ENCODE results near the gene PSENEN.

The PSENEN gene

DNA sequence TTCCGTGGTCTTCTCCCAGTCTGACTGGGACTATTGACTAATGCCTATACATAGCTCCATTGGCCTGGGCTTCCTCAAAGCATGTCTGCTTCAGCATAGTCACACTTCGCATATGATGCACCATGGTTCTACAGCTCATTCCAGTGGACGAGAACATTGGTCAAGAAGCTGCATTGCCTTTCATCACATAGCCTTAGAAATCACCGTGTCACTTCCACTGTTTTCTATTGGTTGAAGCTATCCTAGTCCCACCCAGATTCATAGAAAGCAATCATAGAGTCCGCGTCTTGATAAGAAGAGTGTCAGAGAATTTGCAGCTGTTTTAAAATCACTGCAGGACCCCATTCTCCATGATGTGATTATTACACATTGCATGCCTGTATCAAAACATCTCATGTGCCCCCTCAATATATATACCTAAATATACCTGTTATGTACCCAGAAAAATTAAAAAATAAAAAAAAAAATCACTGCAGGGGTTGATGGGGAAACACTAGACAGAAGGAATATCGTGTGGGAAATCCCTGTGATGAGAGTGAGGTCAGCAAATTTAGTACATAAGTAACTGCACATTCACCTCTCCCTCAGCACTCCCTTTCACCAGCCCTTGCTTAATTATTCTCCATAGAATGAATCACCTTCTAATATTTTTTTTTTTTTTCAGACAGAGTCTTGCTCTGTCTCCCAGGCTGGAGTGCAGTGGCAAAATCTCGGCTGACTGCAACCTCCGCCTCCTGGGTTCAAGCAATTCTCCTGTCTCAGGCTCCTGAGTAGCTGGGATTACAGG is 27.8 kb downstream of the PSENEN start:
- DNase-seq (ENCODE audit: low read depth in 2 of 2), result no peak

DNA sequence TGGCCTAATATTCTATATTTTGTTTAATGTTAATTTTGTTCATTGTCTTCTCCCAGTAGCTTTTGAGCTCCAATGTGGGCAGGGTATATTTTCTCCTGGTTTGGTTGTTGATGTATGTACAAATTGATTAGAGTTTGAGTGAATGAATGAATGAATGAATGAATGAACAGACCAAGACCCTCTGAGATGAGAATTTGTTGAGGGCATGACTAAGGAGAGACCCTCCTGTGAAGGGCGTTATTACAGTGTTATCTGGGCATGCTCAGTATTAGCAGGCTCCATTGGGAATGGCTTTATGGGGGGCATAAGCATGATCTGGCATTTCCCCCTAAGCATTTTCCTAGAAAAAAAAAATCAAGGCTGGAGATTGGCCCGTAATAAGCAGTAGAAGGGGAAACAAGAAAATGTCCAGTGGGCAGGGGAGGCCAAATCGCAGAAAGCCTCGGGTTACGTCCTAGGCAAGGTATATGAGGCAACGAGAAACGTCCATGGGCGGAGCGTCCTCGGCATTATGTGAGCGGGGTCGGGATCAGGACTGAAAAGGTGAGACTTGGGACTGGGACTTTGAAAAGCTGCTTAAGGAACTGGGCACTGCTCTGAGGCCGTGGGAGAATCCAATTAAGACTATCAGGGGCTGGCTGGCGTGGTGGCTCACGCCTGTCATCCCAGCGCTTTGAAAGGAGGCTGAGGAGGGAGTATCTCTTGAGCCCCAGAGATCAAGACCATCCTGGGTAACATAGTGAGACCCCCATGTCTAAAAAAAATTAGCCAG is 29.0 kb downstream of the PSENEN start:
- no peak for DNase-seq (ENCODE audit: low read depth in 2 of 2)

DNA sequence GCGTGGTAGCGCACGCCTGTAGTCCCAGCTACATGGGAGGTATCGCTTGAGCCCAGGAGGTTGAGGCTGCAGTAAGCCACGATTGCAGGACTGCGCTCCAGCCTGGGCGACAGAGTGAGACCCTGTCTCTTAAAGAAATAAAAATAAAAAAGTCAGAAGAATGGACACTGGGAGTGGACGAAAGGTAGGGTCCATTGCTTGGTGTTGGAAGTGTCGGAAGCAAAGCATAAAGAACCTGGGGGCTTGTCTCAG is 29.5 kb downstream of the PSENEN start:
- no peak for DNase-seq (ENCODE audit: low read depth in 2 of 2)

DNA sequence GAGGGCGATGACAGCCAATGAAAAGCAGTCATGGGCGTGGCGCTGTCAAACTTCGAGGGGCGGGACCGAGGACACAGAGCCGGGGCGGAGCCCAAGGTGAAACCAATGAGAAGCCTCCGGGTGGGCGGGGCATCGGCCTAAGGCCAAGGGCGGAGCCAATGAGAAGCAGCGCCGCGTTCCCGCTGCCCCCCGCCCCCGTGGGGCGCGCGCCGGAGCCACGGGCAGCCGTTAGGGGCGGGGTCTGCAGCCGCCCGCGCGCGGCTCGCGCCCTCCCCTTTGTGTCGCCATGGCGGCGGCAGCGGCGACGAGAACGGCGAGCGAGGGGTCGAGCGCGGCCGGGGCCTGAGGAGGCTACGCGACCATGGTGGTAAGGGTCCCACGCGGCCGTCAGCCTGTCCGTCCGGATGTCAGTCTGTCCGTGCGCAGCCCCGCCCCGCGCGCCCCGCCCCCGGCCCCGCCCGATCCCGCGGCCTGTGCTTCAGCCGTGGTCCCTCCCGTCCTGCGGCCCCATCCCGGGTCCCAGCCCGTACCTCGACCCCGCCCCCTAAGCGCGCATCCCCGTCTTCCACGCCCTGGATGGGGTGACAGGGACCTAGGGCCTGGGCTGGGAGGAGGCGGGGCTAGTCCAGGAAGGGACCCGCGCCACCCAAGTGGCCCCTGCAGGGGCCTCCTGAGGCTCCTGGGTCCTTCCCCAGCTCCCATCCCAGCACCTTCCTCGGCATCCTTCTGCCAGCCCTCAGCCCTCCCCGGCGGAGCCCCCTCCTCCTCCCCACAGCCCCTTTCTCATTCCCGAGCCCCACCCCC is 30.0 kb downstream of the PSENEN start, which contains the start of gene ARHGAP33:
TSS of gene ARHGAP33 (plus strand) at position 267 of the 804 bp plus-strand sequence. CDS start at position 362, 95 bp downstream.
- DNase-seq (ENCODE audit: low read depth in 2 of 2), result peak; percentile 93 to 97

DNA sequence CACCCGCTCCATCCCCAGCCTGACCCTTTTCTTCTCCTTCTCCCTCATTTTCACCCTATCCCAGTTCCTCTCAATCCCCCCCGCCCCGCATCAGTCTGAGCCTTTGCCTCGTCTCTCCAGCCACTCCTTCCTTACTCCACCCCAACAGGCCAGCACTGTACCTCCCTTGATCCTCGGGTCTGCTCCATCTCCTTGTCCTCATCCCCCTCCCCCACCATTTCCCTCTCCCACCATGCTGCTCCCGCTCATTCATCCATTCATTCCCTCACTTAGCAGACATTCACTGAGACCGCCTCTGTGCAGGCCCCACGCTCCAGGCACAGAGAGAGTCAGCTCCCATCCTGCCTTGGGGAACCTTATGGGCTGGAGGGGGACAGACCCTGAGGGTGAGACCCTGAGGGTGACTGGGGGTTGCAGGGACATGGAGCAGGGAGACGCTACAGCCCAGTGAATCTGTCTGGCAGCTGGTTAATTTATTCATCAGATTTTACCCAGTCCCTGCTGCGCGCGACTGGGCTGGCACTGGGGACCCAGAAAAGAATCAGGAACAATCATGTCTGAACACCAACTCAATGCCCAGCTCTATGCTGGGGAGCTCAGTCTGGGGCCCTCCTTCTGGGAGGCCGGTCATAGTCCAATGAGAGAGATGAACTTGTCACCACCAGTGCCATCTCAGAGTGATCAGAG is 30.8 kb downstream of the PSENEN start:
- no peak for DNase-seq (ENCODE audit: low read depth in 2 of 2)

DNA sequence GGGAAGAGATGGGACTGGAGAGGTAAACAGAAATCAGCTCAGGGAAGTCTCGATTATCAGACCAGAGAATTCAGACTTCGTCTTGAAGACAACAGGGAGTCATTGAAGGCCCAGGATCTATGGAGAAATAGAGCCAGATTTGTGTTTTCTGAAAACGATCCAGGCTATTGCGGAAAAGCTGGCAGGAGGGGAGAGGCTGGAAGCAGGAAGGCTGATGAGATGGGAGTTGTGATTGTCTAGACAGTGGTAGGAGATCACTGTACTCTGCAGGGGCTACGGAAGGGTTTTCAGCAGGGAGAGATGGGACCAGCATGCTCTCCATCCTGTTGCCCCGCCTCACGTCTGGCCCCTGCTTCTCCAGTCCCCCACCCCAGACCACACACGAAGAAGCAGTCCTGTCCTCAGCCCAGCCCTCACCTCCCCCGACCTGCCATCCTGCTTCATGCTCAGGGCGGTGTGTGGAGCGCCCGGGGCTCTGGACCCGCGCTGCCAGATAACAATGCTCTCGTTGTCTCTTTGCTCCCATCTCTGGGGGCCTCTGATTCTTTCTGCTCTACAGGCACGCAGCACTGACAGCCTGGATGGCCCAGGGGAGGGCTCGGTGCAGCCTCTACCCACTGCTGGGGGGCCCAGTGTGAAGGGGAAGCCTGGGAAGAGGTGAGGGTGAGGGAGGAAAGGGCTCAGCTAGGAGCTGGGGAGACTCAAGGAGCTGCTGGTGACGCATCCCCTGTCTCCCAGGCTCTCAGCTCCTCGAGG is 31.8 kb downstream of the PSENEN start:
- no peak for DNase-seq (ENCODE audit: low read depth in 2 of 2)

DNA sequence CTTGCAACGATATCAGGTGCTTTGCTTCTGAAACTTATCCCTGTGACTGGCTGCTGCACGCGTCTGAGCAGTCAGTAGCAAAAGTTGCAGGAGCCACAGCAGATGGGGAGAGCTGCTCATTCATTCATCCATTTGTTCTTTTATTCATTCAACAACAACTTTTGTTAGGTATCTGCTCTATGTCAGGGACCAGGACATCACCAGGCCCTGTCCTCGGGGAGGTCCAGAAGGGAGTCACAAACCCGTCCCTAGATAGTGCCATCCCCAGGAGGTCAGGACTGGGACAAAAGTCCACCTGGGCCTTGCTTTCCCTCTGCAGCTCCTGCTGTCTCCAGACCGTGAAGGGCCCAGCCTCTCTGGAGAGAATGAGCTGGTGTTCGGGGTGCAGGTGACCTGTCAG is 32.5 kb downstream of the PSENEN start:
- no peak for DNase-seq (ENCODE audit: low read depth in 2 of 2)

DNA sequence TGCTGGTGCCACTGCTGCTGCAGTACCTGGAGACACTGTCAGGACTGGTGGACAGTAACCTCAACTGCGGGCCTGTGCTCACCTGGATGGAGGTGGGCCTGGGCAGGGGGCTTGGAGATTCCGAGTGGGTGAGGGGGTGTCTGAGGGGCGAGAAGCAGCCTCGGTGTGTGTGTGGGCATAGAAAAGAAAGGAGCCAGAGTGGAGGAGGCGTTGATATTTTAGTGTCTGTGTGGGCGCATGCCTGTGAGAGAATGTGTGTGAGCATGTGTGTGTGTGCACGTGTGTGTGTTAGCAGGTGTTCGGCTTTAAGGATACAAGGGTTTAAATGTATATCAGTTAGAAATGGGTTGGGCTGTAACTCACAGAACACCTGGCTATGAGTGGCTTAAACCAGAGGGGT is 33.6 kb downstream of the PSENEN start:
- DNase-seq (ENCODE audit: low read depth in 2 of 2), result no peak

DNA sequence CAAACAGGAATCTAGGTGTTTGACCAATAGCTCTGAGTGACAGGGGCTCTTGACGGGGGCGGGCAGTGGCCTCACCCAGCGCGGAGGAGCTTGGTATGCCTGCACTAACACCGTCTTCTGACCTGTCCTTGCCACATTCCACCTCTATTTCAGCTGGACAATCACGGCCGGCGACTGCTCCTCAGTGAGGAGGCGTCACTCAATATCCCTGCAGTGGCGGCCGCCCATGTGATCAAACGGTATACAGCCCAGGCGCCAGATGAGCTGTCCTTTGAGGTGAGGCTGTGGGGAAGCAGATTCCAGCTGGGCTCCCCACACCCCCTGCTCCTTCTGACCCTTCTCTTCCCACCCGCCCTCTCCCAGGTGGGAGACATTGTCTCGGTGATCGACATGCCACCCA is 34.6 kb downstream of the PSENEN start:
- DNase-seq (ENCODE audit: low read depth in 2 of 2), result no peak

DNA sequence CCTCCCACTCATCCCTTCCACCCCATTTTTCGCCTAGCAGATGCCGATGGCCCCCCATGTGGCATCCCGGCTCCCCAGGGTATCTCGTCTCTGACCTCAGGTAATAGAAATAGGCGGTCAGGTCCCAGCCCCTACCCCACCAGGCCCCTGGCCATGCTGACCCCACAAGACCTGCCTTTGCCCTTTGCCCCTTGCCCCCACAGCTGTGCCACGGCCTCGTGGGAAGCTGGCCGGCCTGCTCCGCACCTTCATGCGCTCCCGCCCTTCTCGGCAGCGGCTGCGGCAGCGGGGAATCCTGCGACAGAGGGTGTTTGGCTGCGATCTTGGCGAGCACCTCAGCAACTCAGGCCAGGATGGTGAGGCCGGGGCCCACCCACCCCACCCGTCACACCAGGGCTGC is 35.3 kb downstream of the PSENEN start:
- DNase-seq (ENCODE audit: low read depth in 2 of 2), result no peak

DNA sequence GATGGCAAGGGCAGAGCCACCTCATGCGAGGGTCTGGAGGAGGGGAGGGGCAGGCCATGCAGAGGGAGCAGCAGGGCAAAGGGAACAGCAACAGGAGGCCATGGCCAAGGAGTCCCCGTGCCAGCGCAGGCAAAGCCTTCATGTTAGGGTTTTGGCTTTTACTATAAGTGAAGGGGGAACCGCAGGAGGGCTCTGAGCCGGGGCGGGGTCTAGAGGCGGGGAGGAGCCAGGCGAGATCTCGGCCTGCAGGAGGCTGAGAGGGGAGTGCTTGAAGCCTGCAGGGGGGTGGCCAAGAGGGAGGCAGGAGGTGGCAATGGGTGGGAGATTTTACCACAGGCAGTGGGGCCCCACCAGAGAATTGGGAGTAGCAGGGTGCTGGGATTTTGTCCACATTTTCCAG is 36.2 kb downstream of the PSENEN start:
- DNase-seq (ENCODE audit: low read depth in 2 of 2), result no peak

DNA sequence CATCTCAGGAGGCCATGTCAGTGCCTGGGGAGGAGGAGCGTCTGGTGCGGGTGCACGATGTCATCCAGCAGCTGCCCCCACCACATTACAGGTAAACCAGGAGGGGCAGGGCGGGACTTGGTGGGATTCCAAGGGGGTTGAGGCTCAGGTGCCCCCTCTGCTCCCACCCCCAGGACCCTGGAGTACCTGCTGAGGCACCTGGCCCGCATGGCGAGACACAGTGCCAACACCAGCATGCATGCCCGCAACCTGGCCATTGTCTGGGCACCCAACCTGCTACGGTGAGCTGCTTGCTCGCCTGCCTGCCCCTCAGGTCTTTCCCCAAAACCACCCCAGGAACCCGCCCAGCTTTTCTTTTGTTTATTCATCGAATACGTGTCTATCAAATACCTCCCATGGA is 37.1 kb downstream of the PSENEN start:
- DNase-seq (ENCODE audit: low read depth in 2 of 2), result no peak

DNA sequence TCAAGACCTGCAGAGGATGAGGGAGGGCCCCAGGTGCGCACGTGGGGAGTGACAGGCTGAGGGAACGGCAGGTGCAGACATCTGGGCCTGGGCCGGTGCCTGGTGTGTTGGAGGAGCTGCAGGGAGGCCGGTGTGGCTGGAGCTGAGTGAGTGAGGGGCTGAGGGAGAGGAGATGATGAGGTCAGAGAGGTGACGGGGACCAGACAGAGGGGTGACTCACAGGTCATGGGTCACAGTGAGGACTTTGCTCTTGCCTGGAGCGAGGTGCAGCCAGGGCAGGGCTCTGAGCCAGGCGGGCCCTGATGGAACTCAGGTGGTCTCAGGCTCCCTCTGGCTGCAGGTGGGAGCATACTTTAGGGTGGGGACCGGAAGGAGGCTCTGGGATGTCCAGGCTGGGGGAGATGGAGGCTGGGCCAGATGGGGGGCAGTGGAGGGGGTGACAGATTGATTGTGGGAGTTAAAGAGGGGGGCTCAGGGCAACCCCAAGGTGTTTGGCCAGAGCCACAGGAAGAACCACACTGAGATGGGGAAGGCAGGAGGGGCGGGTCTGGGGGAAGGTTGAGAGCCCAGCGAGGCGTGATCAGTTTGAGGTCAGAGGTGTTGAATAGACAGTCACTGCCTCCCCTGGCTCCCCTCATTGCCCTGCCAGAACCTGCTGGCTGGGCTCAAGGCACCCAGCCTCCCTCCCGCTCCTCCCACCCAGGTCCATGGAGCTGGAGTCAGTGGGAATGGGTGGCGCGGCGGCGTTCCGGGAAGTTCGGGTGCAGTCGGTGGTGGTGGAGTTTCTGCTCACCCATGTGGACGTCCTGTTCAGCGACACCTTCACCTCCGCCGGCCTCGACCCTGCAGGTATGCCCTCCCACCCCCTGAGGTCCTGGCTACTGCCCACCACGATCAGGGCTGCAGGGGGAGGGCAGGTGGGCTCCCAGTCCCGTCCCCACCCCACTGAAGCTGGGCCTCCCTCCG is 38.3 kb downstream of the PSENEN start:
- DNase-seq (ENCODE audit: low read depth in 2 of 2), result no peak

DNA sequence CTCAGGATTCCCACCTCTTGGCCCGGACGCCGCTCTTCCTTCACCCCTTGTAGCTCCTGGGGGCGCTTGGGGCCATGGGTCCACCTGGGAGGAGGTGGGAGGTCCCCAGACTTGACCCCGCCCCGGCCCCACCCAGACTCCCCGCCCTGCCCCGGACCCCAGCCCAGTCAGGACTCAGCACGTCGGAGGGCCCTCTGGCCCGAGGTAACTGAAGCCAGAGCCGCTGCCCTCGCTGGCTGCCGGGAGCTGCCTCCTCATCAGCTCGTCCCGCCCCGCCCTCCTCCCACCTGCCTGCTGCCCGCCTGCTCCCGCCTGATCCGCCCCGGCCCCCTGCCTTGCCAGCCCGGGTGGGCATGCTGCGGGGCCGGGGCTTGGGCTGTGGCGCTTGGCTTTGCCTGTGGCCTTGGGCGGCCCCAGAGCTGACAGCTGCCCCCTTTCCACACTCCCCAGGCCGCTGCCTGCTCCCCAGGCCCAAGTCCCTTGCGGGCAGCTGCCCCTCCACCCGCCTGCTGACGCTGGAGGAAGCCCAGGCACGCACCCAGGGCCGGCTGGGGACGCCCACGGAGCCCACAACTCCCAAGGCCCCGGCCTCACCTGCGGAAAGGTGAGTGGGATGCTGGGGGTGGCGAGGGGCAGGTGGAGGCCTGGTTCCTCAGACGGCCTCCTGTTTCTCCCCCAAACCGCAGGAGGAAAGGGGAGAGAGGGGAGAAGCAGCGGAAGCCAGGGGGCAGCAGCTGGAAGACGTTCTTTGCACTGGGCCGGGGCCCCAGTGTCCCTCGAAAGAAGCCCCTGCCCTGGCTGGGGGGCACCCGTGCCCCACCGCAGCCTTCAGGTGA is 39.3 kb downstream of the PSENEN start:
- no peak for DNase-seq (ENCODE audit: low read depth in 2 of 2)

DNA sequence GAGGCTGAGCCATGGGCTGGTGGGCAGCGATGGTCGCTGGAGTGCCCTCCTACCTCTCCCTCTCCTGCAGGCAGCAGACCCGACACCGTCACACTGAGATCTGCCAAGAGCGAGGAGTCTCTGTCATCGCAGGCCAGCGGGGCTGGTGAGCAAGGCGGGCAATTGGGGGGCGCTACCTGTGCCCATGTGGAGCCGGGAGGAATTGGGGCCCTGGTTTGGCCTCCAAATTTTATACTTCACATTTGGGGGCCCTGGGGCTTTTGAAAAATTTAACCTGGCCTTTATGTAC is 39.8 kb downstream of the PSENEN start:
- no peak for DNase-seq (ENCODE audit: low read depth in 2 of 2)

DNA sequence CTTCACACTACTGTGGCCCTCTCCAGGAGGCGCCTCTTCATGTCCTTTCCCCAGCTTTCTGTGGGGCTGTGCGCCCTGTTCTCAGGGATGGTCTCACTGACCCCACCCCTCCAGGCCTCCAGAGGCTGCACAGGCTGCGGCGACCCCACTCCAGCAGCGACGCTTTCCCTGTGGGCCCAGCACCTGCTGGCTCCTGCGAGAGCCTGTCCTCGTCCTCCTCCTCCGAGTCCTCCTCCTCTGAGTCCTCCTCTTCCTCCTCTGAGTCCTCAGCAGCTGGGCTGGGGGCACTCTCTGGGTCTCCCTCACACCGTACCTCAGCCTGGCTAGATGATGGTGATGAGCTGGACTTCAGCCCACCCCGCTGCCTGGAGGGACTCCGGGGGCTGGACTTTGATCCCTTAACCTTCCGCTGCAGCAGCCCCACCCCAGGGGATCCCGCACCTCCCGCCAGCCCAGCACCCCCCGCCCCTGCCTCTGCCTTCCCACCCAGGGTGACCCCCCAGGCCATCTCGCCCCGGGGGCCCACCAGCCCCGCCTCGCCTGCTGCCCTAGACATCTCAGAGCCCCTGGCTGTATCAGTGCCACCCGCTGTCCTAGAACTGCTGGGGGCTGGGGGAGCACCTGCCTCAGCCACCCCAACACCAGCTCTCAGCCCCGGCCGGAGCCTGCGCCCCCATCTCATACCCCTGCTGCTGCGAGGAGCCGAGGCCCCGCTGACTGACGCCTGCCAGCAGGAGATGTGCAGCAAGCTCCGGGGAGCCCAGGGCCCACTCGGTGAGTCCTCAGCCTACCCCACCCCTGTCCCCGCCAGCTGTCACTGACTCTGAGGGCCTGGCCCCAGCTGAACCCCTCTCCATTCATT is 41.1 kb downstream of the PSENEN start:
- DNase-seq (ENCODE audit: low read depth in 2 of 2), result no peak

DNA sequence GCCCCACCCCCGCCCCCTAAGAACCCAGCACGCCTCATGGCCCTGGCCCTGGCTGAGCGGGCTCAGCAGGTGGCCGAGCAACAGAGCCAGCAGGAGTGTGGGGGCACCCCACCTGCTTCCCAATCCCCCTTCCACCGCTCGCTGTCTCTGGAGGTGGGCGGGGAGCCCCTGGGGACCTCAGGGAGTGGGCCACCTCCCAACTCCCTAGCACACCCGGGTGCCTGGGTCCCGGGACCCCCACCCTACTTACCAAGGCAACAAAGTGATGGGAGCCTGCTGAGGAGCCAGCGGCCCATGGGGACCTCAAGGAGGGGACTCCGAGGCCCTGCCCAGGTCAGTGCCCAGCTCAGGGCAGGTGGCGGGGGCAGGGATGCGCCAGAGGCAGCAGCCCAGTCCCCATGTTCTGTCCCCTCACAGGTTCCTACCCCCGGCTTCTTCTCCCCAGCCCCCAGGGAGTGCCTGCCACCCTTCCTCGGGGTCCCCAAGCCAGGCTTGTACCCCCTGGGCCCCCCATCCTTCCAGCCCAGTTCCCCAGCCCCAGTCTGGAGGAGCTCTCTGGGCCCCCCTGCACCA is 41.9 kb downstream of the PSENEN start:
- no peak for DNase-seq (ENCODE audit: low read depth in 2 of 2)
